Measurements from ENCODE around the gene CDK5RAP1. TPM values are rescaled to one million over a fixed set of nuclear protein-coding genes. Genes with fewer than 3 reads are reported as not detected.

CDK5RAP1 gene
- total and polyA plus RNA-seq, 9 of the 15 experiments (the other 6 are each of a cell fraction or from before 2014, with no cell fraction given): 41.6 to 127 (median 58.3) TPM

- TF ChIP-seq BHLHE40 (IDR thresholded peaks at IDR 0.05; ENCODE audit: low read length) (0 out of 2 replicates have a peak, but pooled peaks have one; percentile 4), ZKSCAN8 (CRISPR knock-in tag; IDR thresholded peaks at IDR 0.05) (no peak; the same call in 1 of the 2 replicates), ZNF347 (CRISPR knock-in tag; IDR thresholded peaks at IDR 0.05; ENCODE audit: low read depth) (no peak), HCFC1 (IDR thresholded peaks at IDR 0.05; ENCODE audit: low read depth, low read length) (peak; percentile 89), FOXP4 (CRISPR knock-in tag; IDR thresholded peaks at IDR 0.05; ENCODE audit: borderline replicate concordance) (0 out of 2 replicates have a peak, but pooled peaks have one; percentile 42), CREM (IDR thresholded peaks at IDR 0.05; ENCODE audit: low read depth) (peak; percentile 92), ZNF197 (CRISPR knock-in tag; IDR thresholded peaks at IDR 0.05; ENCODE audit: low read depth) (no peak), FOXK2 (conservative IDR thresholded peaks at IDR 0.05 in 1 of 2, IDR thresholded peaks at IDR 0.05 in 1 of 2; ENCODE audit: low read depth in 2 of 2) (peak; percentile 86 to 87), PHF8 (IDR thresholded peaks at IDR 0.05; ENCODE audit: borderline replicate concordance, low read length) (peak; percentile 93), TAF7 (tag; IDR thresholded peaks at IDR 0.05) (peak; percentile 56; the same call in 1 of the 2 replicates), TAF9B (IDR thresholded peaks at IDR 0.05; ENCODE audit: partially characterized antibody) (peak; percentile 89), TOE1 (IDR thresholded peaks at IDR 0.05; ENCODE audit: borderline replicate concordance) (peak; percentile 82), TOE1 (CRISPR knock-in tag; IDR thresholded peaks at IDR 0.05; ENCODE audit: borderline replicate concordance, low read depth) (no peak), REST (IDR thresholded peaks at IDR 0.05; ENCODE audit: borderline replicate concordance) (peak; percentile 52), REST (CRISPR knock-in tag; IDR thresholded peaks at IDR 0.05; ENCODE audit: low read depth) (peak; percentile 84), ZFP30 (CRISPR knock-in tag; IDR thresholded peaks at IDR 0.05; ENCODE audit: borderline replicate concordance) (no peak)
These were observed at the start of gene CDK5RAP1 (continued) for GRCh38 chr20:33401184-33401920.
